BLaER1 (cell line): ENCODE results near the gene TENM4.

ENCODE experiments used
- H3K27ac ChIP-seq: shearing (Covaris generic); formaldehyde crosslinking; 2 replicates; pipeline ENCODE4 v1.8.1; 2022
- H3K27me3 ChIP-seq: shearing (Covaris generic); formaldehyde crosslinking; 2 replicates; pipeline ENCODE4 v1.8.1; 2022
- H3K36me3 ChIP-seq: shearing (Covaris generic); formaldehyde crosslinking; 2 replicates; pipeline ENCODE4 v1.8.1; 2022
- H3K4me1 ChIP-seq: shearing (Covaris generic); formaldehyde crosslinking; 2 replicates; pipeline ENCODE4 v1.8.1; 2022
- H3K4me2 ChIP-seq: shearing (Covaris generic); formaldehyde crosslinking; 2 replicates; pipeline ENCODE4 v1.8.1; 2022
- H3K4me3 ChIP-seq: shearing (Covaris generic); formaldehyde crosslinking; 2 replicates; pipeline ENCODE4 v1.8.1; 2022
- H3K9ac ChIP-seq: shearing (Covaris generic); formaldehyde crosslinking; 2 replicates; pipeline ENCODE4 v1.8.1; 2022
- H3K9me3 ChIP-seq: shearing (Covaris generic); formaldehyde crosslinking; 2 replicates; pipeline ENCODE4 v1.8.1; 2022
- H4K20me1 ChIP-seq: shearing (Covaris generic); formaldehyde crosslinking; 2 replicates; pipeline ENCODE4 v1.8.1; 2022
- Cebpa-rat ChIP-seq: shearing (Covaris generic); IDR thresholded peaks from 2 replicates; pipeline ENCODE4 v1.8.1; 2022

TENM4 gene

GRCh38 chr11:79425463-79425862 lies 15.4 kb downstream of the TENM4 start:
- Histone ChIP-seq H3K27ac (no peak overlapping the region), H3K4me2 (no peak overlapping the region), H3K9me3 (no peaks in the 10 kb centered on the region), H4K20me1 (peaks cover 100% of the 10 kb centered on the region), H3K4me3 (no peak overlapping the region), H3K27me3 (no peaks in the 10 kb centered on the region), H3K9ac (no peak overlapping the region), H3K36me3 (peaks cover 8% of the 10 kb centered on the region; the same call in 1 of the 2 replicates), H3K4me1 (peaks cover 16% of the 10 kb centered on the region)
- no peak for TF ChIP-seq Cebpa-rat

DNA sequence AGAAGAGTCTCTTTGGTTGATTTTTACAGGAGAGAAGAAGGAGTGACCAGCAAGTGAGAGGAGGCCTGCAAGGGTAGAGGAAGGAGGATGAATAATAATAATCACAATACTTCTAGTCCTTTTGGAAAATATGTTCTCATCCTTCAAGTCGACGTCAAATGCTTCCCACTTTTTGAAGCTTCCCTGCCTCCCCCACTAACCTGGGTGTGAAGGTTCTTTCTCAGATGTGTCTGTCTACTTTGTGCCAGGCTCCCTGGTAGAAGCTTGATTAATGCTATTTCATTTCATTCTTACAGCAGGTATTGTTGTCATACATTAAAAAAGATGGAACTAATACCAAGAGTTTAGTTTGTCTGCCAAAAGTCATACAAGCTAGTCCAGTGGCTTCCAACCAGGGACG lies 17.1 kb downstream of the TENM4 start:
- Histone ChIP-seq H3K36me3 (peaks cover 12% of the 10 kb centered on the region; the same call in 1 of the 2 replicates), H3K9me3 (no peaks in the 10 kb centered on the region), H3K27ac (no peak overlapping the region), H3K4me1 (peaks cover 11% of the 10 kb centered on the region), H3K27me3 (no peaks in the 10 kb centered on the region), H3K9ac (no peak overlapping the region), H3K4me2 (no peak overlapping the region), H4K20me1 (peaks cover 97% of the 10 kb centered on the region), H3K4me3 (no peak overlapping the region)
- no peak for TF ChIP-seq Cebpa-rat

DNA sequence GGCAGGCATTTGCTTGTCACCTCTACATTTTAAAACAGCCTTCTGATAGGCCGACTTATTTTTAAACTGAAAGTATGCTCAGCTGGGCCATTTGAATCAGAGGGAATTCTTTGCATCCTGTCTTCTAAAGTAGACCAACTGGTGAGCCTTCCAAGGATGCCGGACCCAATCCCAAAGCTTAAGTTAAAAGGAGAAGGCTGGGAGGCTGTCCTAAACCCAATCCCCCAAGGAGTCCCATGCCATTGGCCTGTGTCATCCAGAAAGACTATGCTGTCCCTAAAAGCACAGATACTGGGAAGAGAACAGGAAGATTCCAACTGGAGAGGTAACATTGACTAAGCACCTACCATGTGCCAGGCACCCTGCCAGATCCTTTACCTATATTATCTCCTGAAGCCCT lies 18.0 kb downstream of the TENM4 start:
- Histone ChIP-seq H3K4me2 (no peak overlapping the region), H4K20me1 (peaks cover 97% of the 10 kb centered on the region), H3K27me3 (no peaks in the 10 kb centered on the region), H3K36me3 (peaks cover 12% of the 10 kb centered on the region; the same call in 1 of the 2 replicates), H3K27ac (no peak overlapping the region), H3K4me1 (peaks cover 2% of the 10 kb centered on the region; the same call in 1 of the 2 replicates), H3K4me3 (no peak overlapping the region), H3K9me3 (no peaks in the 10 kb centered on the region), H3K9ac (no peak overlapping the region)
- TF ChIP-seq Cebpa-rat: no peak

DNA sequence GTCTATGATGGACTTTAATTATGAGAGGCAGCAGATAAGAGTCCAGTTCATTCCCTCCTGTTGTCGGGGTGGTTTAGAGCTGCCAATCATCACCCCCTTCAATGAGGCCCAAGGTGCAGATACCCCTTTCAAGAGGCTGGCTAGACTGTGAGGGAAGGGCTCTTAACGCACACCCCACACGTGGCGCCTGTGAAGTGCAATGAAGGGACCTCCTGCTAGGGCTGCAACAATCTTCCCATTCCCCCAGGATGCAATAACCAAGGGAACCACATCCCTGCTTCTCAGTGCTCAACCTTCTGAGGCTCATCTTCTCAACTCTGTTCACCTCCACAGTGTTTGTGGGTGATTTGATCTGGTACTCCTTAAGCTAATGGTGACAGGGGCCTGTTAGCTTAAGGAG lies 19.0 kb downstream of the TENM4 start:
- Histone ChIP-seq H4K20me1 (peaks cover 95% of the 10 kb centered on the region; the same call in 1 of the 2 replicates), H3K36me3 (peaks cover 18% of the 10 kb centered on the region), H3K27me3 (no peaks in the 10 kb centered on the region)

DNA sequence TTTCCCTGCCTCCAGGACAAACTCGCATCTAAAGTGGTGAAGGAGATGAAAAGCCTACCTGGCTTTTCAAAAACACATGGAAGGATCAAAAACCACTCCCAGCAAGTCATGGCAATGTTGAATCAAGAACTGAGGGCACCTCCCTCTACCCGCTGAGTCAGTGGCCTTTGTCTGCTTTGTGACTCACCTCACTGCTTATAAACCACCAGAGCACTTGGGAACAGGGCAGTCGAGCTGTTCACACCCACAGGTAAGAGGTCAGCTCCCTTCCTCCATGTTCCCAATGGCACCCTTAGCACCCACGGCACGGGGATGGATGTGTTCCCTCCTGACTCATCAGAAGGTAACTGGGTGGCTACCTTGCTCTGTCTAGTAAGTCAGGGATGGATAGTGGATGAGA lies 21.7 kb downstream of the TENM4 start:
- H3K9ac ChIP-seq: no peak overlapping the region
- H3K4me3 ChIP-seq: no peak overlapping the region
- TF ChIP-seq Cebpa-rat: no peak
- H3K27ac ChIP-seq: no peak overlapping the region
- peaks cover 14% of the 10 kb centered on the region for H3K9me3 ChIP-seq
- H3K4me1 ChIP-seq: peaks cover 2% of the 10 kb centered on the region; the same call in 1 of the 2 replicates
- peaks cover 82% of the 10 kb centered on the region; the same call in 1 of the 2 replicates for H4K20me1 ChIP-seq
- H3K4me2 ChIP-seq: no peak overlapping the region
- no peaks in the 10 kb centered on the region for H3K27me3 ChIP-seq
- H3K36me3 ChIP-seq: peaks cover 23% of the 10 kb centered on the region

More for the DNA sequence above, 19.0 kb downstream of the TENM4 start:
- Histone ChIP-seq H3K9ac (no peak overlapping the region), H3K27ac (no peak overlapping the region), H3K4me1 (no peaks in the 10 kb centered on the region), H3K4me2 (no peak overlapping the region), H3K4me3 (no peak overlapping the region), H3K9me3 (peaks cover 4% of the 10 kb centered on the region; the same call in 1 of the 2 replicates)
- no peak for TF ChIP-seq Cebpa-rat

DNA sequence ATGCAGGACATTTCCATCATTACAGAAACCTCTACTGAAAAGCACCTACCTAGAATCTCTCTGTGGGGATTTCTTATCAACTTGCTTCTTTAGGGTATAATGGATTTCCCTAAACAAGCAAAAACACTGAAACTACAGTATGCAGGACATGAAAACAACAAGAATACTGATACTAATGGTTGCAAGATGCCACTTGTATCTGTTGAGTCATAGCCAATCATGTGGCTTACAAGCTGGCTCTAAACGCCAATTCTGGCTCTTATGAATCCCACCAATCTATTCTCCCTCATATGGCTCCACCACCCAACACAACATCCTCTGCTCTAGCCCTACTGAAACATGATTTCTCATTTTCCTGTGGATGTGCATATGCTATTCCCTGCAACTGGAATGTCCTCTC lies 22.6 kb downstream of the TENM4 start:
- Histone ChIP-seq H3K4me2 (no peak overlapping the region), H4K20me1 (peaks cover 82% of the 10 kb centered on the region; the same call in 1 of the 2 replicates), H3K9ac (no peak overlapping the region), H3K27ac (no peak overlapping the region), H3K36me3 (peaks cover 23% of the 10 kb centered on the region), H3K4me1 (peaks cover 11% of the 10 kb centered on the region), H3K27me3 (no peaks in the 10 kb centered on the region), H3K4me3 (no peak overlapping the region), H3K9me3 (peaks cover 14% of the 10 kb centered on the region)
- TF ChIP-seq Cebpa-rat: no peak

DNA sequence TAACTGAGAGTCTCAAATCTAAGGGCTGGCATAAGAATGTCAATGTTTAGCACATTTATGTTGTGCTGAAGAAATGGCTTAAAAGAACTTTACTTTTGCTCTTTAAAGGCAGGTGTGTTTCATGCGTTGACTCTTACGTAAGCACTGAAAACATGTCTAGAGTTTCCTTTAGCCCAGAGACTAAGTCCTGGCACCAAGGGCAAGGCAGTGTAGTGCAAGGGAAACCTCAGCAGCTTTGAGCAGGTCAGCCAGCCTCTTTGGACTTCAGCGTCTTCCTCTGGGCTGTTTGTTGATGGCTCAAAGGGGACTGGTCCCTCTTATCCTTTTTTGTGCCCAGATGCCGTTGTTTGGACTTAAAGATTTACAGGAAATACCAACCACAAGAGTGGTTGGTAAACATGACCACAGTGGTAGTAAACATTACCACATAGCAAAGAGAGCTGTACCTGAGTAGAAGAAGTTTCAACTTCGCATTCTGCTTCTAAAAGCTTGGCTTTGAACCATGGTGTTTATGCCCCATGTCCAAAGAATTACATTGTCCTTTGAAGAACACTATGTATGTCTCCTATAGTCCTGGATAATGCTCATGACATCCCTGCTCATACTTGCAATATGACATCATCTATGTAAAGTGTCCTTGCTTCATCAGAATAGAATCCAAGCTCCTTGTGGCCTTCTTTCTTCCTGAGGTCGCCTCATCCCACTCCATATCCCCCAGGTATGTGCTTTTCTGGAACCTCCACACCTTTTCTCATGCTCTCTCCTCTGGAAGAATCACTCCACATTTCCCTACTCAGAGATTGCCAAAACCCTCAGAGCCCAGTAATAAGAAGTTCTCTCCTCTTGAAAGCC lies 23.5 kb downstream of the TENM4 start:
- no peak for TF ChIP-seq Cebpa-rat
- Histone ChIP-seq H3K9ac (no peak overlapping the region), H3K4me3 (no peak overlapping the region), H3K27ac (no peak overlapping the region), H4K20me1 (peaks cover 82% of the 10 kb centered on the region; the same call in 1 of the 2 replicates), H3K27me3 (no peaks in the 10 kb centered on the region), H3K36me3 (peaks cover 23% of the 10 kb centered on the region), H3K4me1 (peaks cover 19% of the 10 kb centered on the region), H3K4me2 (no peak overlapping the region), H3K9me3 (peaks cover 14% of the 10 kb centered on the region)

DNA sequence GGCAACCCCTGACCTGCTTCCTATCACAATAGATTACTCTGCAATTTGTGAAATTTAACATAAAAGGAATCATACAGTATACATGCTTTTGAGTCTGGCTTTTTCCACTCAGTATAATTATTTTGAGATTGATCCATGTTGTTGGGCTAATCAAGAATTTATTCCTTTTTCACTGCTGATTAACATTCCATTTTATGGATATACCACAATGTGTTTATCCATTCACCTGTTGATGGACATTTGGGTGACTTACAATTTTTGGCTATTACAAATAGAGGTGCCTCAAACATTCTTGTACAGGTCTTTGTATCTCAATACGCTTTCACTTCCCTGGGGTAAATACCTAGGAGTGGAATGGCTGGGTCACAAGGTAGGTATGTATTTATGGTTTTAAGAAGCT lies 24.9 kb downstream of the TENM4 start:
- Histone ChIP-seq H3K9me3 (peaks cover 14% of the 10 kb centered on the region), H3K4me3 (no peak overlapping the region), H3K27ac (no peak overlapping the region), H4K20me1 (peaks cover 82% of the 10 kb centered on the region), H3K4me2 (no peak overlapping the region), H3K4me1 (peaks cover 31% of the 10 kb centered on the region), H3K36me3 (peaks cover 23% of the 10 kb centered on the region), H3K9ac (no peak overlapping the region), H3K27me3 (no peaks in the 10 kb centered on the region)
- TF ChIP-seq Cebpa-rat: no peak

DNA sequence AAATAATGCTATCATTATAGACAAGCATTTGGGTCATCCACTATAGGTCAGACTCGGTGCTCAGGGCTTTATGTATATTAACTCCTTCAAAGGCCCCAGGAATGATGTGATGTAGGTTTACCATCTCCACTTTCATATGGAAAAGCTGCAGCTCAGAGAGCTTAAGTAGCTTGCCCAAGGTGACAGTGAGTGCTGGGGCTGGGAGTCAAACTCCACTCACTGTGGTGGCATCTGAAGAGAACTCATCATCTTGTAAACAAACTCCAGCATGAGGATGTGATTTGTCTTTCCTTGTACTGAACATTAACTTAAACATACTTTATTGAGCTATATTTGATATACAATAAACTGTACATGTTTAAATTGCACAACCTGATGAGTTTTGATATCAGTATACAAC lies 25.4 kb downstream of the TENM4 start:
- no peak overlapping the region for H3K9ac ChIP-seq
- H3K4me1 ChIP-seq: peaks cover 31% of the 10 kb centered on the region
- H3K9me3 ChIP-seq: peaks cover 14% of the 10 kb centered on the region
- no peaks in the 10 kb centered on the region for H3K27me3 ChIP-seq
- no peak overlapping the region for H3K4me3 ChIP-seq
- TF ChIP-seq Cebpa-rat: no peak
- peaks cover 23% of the 10 kb centered on the region for H3K36me3 ChIP-seq
- no peak overlapping the region for H3K4me2 ChIP-seq
- peaks cover 82% of the 10 kb centered on the region for H4K20me1 ChIP-seq
- H3K27ac ChIP-seq: no peak overlapping the region

GRCh38 chr11:79414644-79415317 lies 26.0 kb downstream of the TENM4 start:
- Histone ChIP-seq H3K9me3 (peaks cover 14% of the 10 kb centered on the region), H3K4me1 (peaks cover 31% of the 10 kb centered on the region), H4K20me1 (peaks cover 85% of the 10 kb centered on the region), H3K9ac (no peak overlapping the region), H3K36me3 (peaks cover 23% of the 10 kb centered on the region), H3K27me3 (no peaks in the 10 kb centered on the region), H3K4me2 (no peak overlapping the region), H3K4me3 (no peak overlapping the region), H3K27ac (no peak overlapping the region)
- no peak for TF ChIP-seq Cebpa-rat
